ENCODE data around the gene EXOC3L1. TPM values are rescaled to one million over a fixed set of nuclear protein-coding genes. Genes with fewer than 3 reads are reported as not detected.
A peak's percentile ranks its signal among the peaks of the same experiment; 100 is the strongest.

Gene EXOC3L1
- total RNA-seq, 1 experiment from 2014 or later = 4.0 TPM

DNA sequence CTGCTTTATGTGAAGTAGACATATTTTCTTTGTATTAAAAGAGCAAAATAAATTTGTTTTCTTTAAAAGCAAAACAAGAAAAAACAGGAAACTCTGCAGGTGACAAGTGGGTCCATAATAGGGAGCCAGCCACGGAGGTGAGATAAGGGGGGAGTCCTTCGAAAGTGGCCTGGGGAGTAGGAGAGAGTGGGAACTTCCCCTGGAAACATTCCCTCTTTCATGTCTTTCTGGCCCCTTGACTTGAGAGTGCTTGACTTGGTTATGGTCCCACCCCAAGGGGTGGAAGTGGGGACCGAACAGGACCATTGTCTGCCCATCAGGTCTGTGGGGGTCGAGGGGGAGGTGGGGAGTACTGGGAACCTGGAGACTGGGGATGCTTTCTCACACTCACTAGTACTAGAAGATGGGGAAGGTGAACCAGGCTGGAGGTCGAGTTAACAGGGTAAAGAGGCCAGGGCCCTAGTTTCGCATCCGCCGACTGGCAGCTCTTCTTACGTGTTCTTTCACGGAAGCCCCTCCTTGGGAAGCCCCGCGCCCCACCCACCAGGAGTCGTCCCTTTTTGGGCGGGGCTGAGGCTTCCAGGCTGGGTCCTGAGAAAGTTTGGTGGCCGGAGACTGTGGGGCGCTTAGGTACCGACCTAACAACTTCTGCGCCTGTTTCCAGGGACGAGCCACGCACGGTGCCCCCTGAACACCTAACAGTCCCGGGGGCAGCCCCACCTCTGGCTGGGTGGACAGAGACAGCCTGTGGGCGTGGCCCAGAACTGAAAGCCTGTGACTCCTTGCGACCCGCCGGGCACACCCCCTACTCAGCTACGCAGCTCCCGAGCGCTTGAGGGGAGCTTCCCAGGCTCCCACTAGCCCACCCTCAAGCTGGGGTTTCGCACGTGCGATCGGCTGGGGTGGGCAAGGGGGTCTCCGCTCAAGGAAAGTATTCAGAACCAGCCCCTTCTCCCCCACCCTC, 31.0 kb downstream of the EXOC3L1 start:
- H3K4me3 Mint-ChIP-seq = peak overlapping the region; percentile 74
- ChIA-PET CTCF (interaction anchor here (0.8 to 15.3 kb wide), 12 partner anchors 8 to 205 kb away, joined by 3 to 386 read pairs (median 8); partner anchors contain the start of genes B3GNT9, CES3, HSF4 and NOL3), POLR2A (interaction anchor here (0.9 to 1.0 kb wide), 2 partner anchors 19 to 151 kb away, joined by 3 read pairs; no protein-coding TSS in a partner anchor)
- peaks cover 25% of the 10 kb centered on the region for H3K4me1 Mint-ChIP-seq
- TF ChIP-seq FOXP1 (CRISPR knock-in tag; IDR thresholded peaks at IDR 0.05; ENCODE audit: borderline replicate concordance) (no peak), HMGA2 (CRISPR knock-in tag; IDR thresholded peaks at IDR 0.05) (no peak), ZNF219 (CRISPR knock-in tag; IDR thresholded peaks at IDR 0.05; ENCODE audit: borderline replicate concordance) (no peak), ATF1 (CRISPR knock-in tag; IDR thresholded peaks at IDR 0.05) (no peak)
- TF ChIP-seq, protein P1, sequence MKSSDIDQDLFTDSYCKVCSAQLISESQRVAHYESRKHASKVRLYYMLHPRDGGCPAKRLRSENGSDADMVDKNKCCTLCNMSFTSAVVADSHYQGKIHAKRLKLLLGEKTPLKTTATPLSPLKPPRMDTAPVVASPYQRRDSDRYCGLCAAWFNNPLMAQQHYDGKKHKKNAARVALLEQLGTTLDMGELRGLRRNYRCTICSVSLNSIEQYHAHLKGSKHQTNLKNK (CRISPR knock-in tag; IDR thresholded peaks at IDR 0.05) = no peak
- H3K27ac Mint-ChIP-seq = no peak overlapping the region
- peaks cover 2% of the 10 kb centered on the region; the same call in 1 of the 2 replicates for H3K36me3 Mint-ChIP-seq
- DNase-seq (ENCODE audit: low spot score) = peak; percentile 48
- H3K27me3 Mint-ChIP-seq (ENCODE audit: low read depth) = peaks cover 100% of the 10 kb centered on the region
- ATAC-seq = 0 out of 2 replicates have a peak, but pooled peaks have one; percentile 1
- H3K9me3 Mint-ChIP-seq = no peaks in the 10 kb centered on the region

DNA sequence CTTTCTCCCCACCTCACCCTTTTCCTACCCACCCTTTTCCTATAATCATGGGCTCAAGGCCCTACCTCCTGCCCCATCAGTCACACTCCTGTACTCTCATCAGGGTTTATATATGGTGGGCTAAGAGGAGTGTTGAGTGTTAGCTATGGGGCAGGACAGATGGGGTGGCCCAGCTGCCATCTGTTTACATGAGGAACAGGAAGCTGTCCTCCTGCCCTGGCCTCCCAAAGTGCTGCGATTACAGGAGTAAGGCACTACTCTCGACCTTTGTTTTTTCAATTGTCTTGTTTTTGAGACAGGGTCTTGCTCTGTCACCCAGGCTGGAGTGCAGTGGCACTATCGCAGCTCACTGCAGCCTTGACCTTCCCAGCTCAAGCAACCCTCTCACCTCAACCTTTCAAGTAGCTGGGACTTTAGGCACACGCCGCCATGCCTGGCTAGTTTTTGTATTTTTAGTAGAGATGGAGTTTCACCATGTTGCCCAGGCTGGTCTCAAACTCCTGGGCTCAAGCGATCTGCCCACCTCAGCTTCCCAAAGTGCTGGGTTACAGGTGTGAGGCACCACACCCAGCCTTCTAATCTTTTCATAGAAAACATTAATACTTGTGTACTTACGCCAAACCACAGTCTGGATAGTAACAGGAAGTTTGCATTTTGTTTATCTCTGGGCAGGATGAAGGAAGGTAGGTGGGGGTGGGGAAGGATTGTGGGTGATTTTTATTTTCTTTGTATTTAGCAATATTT, 31.9 kb downstream of the EXOC3L1 start:
- Mint-ChIP-seq H3K27me3 (ENCODE audit: low read depth) (peaks cover 100% of the 10 kb centered on the region), H3K36me3 (peaks cover 2% of the 10 kb centered on the region; the same call in 1 of the 2 replicates), H3K4me3 (peak overlapping the region; percentile 43; the same call in 1 of the 2 replicates), H3K9me3 (no peaks in the 10 kb centered on the region), H3K27ac (no peak overlapping the region), H3K4me1 (peaks cover 25% of the 10 kb centered on the region)
- no peak for ATAC-seq
- ChIA-PET CTCF (interaction anchor here (0.7 to 15.3 kb wide), 7 partner anchors 12 to 197 kb away, joined by 3 to 386 read pairs (median 10); partner anchors contain the start of genes CES3, HSF4 and NOL3), POLR2A (interaction anchor here (0.9 kb wide), 1 partner anchor 150 kb away, joined by 3 read pairs; no protein-coding TSS in a partner anchor)
- no peak for DNase-seq (ENCODE audit: low spot score)
- no peak for TF ChIP-seq NR1H2 (CRISPR knock-in tag; IDR thresholded peaks at IDR 0.05)
- no peak for TF ChIP-seq NFATC4 (CRISPR knock-in tag; IDR thresholded peaks at IDR 0.05)
- TF ChIP-seq, protein P1 (CRISPR knock-in tag; IDR thresholded peaks at IDR 0.05) = no peak
- TF ChIP-seq JAZF1 (CRISPR knock-in tag; IDR thresholded peaks at IDR 0.05) = no peak
- TF ChIP-seq NR3C1 (CRISPR knock-in tag; conservative IDR thresholded peaks at IDR 0.05; ENCODE audit: low read depth) = no peak
- no peak for TF ChIP-seq NR2C2 (CRISPR knock-in tag; IDR thresholded peaks at IDR 0.05)
- TF ChIP-seq MYBL2 (CRISPR knock-in tag; IDR thresholded peaks at IDR 0.05) = no peak
- TF ChIP-seq, protein P2, sequence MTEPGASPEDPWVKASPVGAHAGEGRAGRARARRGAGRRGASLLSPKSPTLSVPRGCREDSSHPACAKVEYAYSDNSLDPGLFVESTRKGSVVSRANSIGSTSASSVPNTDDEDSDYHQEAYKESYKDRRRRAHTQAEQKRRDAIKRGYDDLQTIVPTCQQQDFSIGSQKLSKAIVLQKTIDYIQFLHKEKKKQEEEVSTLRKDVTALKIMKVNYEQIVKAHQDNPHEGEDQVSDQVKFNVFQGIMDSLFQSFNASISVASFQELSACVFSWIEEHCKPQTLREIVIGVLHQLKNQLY (CRISPR knock-in tag; IDR thresholded peaks at IDR 0.05) = no peak
- TF ChIP-seq ETV6 (CRISPR knock-in tag; IDR thresholded peaks at IDR 0.05) = no peak
- TF ChIP-seq ZNF219 (CRISPR knock-in tag; IDR thresholded peaks at IDR 0.05; ENCODE audit: borderline replicate concordance) = no peak

DNA sequence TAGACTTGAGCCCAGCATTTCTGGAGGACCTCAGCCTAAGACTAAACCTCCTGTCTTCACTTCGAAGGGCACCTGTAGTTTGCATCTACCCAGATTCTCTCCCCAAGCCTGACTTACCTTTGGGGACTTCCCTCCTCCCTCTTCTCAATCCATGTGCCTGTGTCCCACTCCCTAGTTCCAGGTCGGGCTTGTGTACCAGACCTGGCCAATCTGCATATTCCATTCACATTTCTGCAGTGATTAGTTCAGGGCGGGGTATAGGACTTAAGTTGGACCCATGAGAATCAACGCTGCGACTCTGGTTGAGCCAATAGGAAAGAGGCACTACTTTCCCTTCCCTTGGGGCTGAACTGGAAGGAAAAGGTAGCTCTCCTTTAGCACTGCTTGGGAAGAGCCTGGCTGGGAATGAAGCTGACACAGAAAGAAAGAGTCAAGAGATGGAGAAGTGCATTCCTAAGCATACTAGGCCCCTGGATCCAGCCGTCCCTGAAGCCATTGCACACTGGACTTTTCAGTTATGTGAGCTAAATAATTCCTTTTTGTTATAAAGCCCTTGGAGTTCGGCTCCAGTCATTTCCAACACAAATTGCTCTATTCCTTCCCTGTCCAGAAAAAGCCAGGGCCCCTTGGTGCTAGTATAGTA, 32.7 kb downstream of the EXOC3L1 start:
- ChIA-PET POLR2A (no interaction called here), CTCF (interaction anchor here (0.7 to 15.3 kb wide), 5 partner anchors 12 to 196 kb away, joined by 3 to 386 read pairs (median 5); partner anchors contain the start of genes CES3, HSF4 and NOL3)
- Mint-ChIP-seq H3K4me1 (peaks cover 21% of the 10 kb centered on the region), H3K27ac (no peak overlapping the region), H3K4me3 (no peak overlapping the region), H3K9me3 (no peaks in the 10 kb centered on the region), H3K36me3 (peaks cover 2% of the 10 kb centered on the region; the same call in 1 of the 2 replicates), H3K27me3 (ENCODE audit: low read depth) (peaks cover 100% of the 10 kb centered on the region)
- DNase-seq (ENCODE audit: low spot score) (no peak), ATAC-seq (no peak)
- TF ChIP-seq, protein P3, sequence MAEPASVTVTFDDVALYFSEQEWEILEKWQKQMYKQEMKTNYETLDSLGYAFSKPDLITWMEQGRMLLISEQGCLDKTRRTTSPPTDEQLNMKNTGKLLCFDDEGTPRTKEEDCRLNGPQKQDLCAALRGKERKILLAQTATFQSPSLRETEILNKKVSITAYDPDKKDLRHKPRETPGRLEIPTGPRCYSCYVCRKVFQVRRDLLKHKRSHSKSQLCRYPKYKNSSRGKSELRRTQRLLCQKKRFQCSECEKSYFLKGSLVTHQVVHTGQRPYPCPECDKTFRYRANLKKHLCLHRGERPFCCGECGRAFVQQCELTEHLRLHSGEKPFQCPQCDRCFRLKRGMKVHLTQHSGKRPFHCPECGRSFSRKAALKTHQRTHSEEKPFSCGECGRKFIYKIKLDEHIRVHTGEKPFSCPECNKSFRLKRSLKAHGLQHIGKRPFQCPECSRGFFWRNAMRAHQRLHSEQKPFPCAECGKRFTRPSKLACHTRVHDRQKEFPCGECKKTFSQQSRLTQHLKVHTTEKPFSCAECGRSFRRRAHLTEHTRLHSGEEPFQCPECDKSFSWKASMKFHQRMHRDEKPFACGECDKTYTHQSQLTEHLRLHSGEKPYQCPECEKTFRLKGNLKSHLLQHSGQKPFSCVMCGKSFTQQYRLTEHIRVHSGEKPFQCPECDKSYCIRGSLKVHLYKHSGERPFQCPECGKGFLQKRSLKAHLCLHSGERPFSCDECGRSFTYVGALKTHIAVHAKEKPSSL (CRISPR knock-in tag; conservative IDR thresholded peaks at IDR 0.05) = no peak
- TF ChIP-seq ZBTB21 (CRISPR knock-in tag; IDR thresholded peaks at IDR 0.05; ENCODE audit: borderline replicate concordance) (no peak), ZNF121 (CRISPR knock-in tag; IDR thresholded peaks at IDR 0.05) (no peak), GRHL2 (CRISPR knock-in tag; IDR thresholded peaks at IDR 0.05; ENCODE audit: insufficient replicate concordance, severe bottlenecking) (no peak)
- TF ChIP-seq, protein P4, sequence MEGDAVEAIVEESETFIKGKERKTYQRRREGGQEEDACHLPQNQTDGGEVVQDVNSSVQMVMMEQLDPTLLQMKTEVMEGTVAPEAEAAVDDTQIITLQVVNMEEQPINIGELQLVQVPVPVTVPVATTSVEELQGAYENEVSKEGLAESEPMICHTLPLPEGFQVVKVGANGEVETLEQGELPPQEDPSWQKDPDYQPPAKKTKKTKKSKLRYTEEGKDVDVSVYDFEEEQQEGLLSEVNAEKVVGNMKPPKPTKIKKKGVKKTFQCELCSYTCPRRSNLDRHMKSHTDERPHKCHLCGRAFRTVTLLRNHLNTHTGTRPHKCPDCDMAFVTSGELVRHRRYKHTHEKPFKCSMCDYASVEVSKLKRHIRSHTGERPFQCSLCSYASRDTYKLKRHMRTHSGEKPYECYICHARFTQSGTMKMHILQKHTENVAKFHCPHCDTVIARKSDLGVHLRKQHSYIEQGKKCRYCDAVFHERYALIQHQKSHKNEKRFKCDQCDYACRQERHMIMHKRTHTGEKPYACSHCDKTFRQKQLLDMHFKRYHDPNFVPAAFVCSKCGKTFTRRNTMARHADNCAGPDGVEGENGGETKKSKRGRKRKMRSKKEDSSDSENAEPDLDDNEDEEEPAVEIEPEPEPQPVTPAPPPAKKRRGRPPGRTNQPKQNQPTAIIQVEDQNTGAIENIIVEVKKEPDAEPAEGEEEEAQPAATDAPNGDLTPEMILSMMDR (IDR thresholded peaks at IDR 0.05) = no peak
- TF ChIP-seq, protein P5, sequence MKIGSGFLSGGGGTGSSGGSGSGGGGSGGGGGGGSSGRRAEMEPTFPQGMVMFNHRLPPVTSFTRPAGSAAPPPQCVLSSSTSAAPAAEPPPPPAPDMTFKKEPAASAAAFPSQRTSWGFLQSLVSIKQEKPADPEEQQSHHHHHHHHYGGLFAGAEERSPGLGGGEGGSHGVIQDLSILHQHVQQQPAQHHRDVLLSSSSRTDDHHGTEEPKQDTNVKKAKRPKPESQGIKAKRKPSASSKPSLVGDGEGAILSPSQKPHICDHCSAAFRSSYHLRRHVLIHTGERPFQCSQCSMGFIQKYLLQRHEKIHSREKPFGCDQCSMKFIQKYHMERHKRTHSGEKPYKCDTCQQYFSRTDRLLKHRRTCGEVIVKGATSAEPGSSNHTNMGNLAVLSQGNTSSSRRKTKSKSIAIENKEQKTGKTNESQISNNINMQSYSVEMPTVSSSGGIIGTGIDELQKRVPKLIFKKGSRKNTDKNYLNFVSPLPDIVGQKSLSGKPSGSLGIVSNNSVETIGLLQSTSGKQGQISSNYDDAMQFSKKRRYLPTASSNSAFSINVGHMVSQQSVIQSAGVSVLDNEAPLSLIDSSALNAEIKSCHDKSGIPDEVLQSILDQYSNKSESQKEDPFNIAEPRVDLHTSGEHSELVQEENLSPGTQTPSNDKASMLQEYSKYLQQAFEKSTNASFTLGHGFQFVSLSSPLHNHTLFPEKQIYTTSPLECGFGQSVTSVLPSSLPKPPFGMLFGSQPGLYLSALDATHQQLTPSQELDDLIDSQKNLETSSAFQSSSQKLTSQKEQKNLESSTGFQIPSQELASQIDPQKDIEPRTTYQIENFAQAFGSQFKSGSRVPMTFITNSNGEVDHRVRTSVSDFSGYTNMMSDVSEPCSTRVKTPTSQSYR (CRISPR knock-in tag; IDR thresholded peaks at IDR 0.05) = no peak
